Body of pancreas (tissue), 4 donors: ENCODE results near the gene DIS3L2. TPM values are rescaled to one million over a fixed set of nuclear protein-coding genes. Genes with fewer than 3 reads are reported as not detected.
"Not testable (repeated sequence)": the region's sequence is repeated elsewhere in the genome, so short reads cannot be mapped to it uniquely, and the experiment has no call there.

Experiments used
- ATAC-seq: fragments of 150-250 bp; one replicate; pipeline ENCODE4 v1.9.1; 2016
- DNase-seq, 4 donors: peaks; one replicate each; pipeline ENCODE4 v3.0.0-alpha.2; 2019
- H3K27ac ChIP-seq, 4 donors: fragments of 200-600 bp; sonication (generic); 1 replicate in 3 of 4; 2 replicates in 1 of 4; pipeline versions ENCODE4 v1.5.1 to v1.6.1; 2016 to 2019; ENCODE audit warnings: mild to moderate bottlenecking in 1 of 4, mixed read lengths in 1 of 4, moderate library complexity in 1 of 4
- H3K27me3 ChIP-seq, 2 donors: fragments of 200-600 bp; sonication (generic); one replicate each; pipeline ENCODE4 v1.6.0; 2016; ENCODE audit warnings: mild to moderate bottlenecking in 1 of 2
- H3K36me3 ChIP-seq, 2 donors: fragments of 200-600 bp; sonication (generic); replicated peaks in 1 of 2; 2 replicates each; pipeline ENCODE4 v1.5.1; 2016; ENCODE audit warnings: low read depth in 2 of 2; ENCODE audit not compliant: insufficient read depth in 1 of 2
- H3K4me1 ChIP-seq: fragments of 200-600 bp; sonication (generic); one replicate; pipeline ENCODE4 v1.6.0; 2016
- H3K4me3 ChIP-seq, 2 donors: fragments of 200-600 bp; sonication (generic); 1 replicate in 1 of 2; 2 replicates in 1 of 2; pipeline ENCODE4 v1.5.1; 2016 to 2019
- H3K9me3 ChIP-seq, 3 donors: fragments of 200-600 bp; sonication (generic); 1 replicate in 2 of 3; 2 replicates in 1 of 3; pipeline ENCODE4 v1.5.1; 2016
- POLR2A ChIP-seq, 3 donors: fragments of 450-650 bp; IDR thresholded peaks; one replicate each; pipeline ENCODE4 v1.6.1; 2016; ENCODE audit warnings: antibody characterized with exemption in 3 of 3, mild to moderate bottlenecking in 2 of 3
- WGBS, 2 donors: methylation state at CpG; one replicate each; pipeline ENCODE4 v1.1.5; 2017; 5-methylcytosine and 5-hydroxymethylcytosine counted together
- intact Hi-C: fragments of 100-400 bp; cut with DNase I; formaldehyde crosslinking; loops from one replicate; pipeline ENCODE4 v1.15.1; 2023
- total RNA-seq, 2 donors: library from RNA; depleted of rRNA; stranded (reverse); fragments of >200 nt; gene quantifications; one replicate each; pipeline ENCODE4 v1.1.0, GENCODE V29; 2016
- TF ChIP-seq, protein P1 (sequence below), 7 experiments: fragments of 450-650 bp in 4 of 7; fragments of 200-600 bp in 3 of 7; sonication (generic) in 3 of 7; IDR thresholded peaks; one replicate each; pipeline ENCODE4 v1.5.1; 2016 to 2019; ENCODE audit warnings: antibody characterized with exemption in 7 of 7

DIS3L2 gene
- total RNA-seq, 2 donors from 2014 or later, result 27.8 to 113 TPM

DNA sequence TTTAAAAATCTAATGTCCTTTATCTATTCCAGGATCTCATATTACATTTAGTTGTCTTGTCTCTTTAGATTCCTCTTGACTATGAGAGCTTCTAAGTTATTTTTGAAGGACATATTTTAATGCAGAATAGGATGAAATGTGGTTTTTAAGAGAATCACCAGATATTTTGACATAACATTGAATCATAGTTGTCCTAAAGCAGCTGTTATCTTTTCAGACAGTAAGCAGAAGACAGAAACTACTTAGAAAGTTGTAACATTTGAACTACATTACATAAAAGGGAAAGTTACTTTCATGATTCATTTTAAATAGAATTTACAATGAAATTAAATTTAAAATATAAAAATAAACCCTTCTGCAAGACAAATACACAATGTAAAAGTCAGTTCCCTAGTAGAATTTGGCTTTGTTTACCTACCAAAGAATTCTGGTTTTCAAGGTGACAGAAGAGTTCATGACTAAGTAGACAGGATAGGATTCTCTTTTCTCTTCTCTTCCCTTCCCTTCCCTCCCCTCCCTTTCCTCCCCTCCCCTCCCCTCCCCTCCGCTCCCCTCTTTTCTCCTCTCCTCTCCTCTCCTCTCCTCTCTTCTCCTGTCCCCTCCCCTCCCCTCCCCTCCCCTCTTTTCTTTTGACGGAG lies 186.0 kb downstream of the DIS3L2 start:
- intact Hi-C loops, result no loop called here
- no peaks in the 10 kb centered on the region for H3K27me3 ChIP-seq
- H3K4me3 ChIP-seq, result no peak overlapping the region
- H3K27ac ChIP-seq, result no peak overlapping the region
- no peaks in the 10 kb centered on the region for H3K4me1 ChIP-seq
- TF ChIP-seq, protein P1, sequence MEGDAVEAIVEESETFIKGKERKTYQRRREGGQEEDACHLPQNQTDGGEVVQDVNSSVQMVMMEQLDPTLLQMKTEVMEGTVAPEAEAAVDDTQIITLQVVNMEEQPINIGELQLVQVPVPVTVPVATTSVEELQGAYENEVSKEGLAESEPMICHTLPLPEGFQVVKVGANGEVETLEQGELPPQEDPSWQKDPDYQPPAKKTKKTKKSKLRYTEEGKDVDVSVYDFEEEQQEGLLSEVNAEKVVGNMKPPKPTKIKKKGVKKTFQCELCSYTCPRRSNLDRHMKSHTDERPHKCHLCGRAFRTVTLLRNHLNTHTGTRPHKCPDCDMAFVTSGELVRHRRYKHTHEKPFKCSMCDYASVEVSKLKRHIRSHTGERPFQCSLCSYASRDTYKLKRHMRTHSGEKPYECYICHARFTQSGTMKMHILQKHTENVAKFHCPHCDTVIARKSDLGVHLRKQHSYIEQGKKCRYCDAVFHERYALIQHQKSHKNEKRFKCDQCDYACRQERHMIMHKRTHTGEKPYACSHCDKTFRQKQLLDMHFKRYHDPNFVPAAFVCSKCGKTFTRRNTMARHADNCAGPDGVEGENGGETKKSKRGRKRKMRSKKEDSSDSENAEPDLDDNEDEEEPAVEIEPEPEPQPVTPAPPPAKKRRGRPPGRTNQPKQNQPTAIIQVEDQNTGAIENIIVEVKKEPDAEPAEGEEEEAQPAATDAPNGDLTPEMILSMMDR (IDR thresholded peaks at IDR 0.05), result no peak
- TF ChIP-seq POLR2A (IDR thresholded peaks at IDR 0.05), result no peak
- 96 to 100% methylated on average over 1 to 2 of the region's 2 CpGs for WGBS, 2 donors
- no peaks in the 10 kb centered on the region for H3K36me3 ChIP-seq
- H3K9me3 ChIP-seq, result no peaks in the 10 kb centered on the region
- ATAC-seq, result no peak
- DNase-seq, result no peak

DNA sequence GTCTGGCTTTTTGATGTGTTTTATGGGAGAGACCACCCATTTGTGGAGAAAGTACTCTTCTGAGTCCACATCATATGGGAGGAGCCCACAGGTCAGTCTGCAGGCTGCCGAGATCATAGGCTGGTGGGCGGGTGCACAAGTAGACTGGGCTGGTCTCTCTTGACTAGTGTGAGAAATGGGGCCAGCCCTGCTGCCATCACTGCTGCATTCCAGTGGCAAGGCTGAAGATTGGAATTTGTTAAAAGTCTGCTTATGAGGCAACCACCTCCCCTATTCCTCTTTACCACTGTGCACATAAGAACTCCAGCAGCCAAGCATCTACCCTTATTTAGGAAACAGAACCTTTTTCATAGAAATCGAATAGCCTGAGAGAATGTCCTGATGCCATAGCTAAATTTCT lies 200.7 kb downstream of the DIS3L2 start:
- intact Hi-C loops, result no loop called here
- Histone ChIP-seq H3K9me3 (no peaks in the 10 kb centered on the region), H3K4me3 (no peak overlapping the region), H3K27me3 (no peaks in the 10 kb centered on the region), H3K27ac (no peak overlapping the region), H3K36me3 (no peaks in the 10 kb centered on the region), H3K4me1 (no peaks in the 10 kb centered on the region)
- no peak for TF ChIP-seq POLR2A (IDR thresholded peaks at IDR 0.05)
- TF ChIP-seq, protein P1 (IDR thresholded peaks at IDR 0.05), result no peak
- 90 to 96% methylated on average over 3 of the region's 3 CpGs for WGBS, 2 donors
- no peak for DNase-seq
- ATAC-seq, result no peak

DNA sequence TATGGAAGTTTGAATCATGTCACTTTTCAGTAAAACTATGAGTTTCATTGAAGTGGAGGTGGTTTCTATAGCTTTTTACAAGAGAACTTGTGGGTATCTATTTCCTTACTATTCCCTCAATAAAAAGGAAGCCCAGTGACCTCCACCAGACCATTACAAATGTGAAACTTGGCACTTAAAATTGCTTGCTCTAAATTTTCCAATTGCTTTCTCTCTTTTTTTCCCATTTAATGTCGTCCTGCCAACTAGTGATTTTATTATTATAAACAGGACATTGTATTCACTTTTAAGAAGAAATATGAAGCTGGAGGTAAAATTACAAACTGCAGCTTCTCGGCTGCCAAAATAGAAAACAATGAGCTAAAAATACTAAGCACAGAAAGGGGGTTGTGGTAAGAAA lies 208.9 kb downstream of the DIS3L2 start:
- H3K27ac ChIP-seq, result peak overlapping the region in 2 of 4 donors; percentile 5 to 16
- no peak for ATAC-seq
- DNase-seq, result no peak

DNA sequence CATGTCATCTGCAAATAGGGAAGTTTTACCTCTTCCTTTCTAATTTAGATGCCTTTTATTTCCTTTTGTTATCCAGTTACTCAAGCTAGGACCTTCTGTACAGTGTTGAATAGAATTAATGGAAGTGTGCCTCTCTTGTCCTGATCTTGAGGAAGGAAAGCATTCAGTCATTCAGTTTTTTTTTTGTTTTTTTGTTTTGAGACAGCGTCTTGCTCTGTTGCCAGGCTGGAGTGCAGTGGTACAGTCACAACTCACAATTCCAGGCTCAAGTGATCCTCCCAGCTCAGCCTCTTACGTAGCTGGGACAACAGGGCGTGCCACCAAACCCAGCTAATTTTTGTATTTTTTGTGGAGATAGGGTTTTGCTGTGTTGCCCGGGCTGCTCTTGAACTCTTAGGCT lies 213.1 kb downstream of the DIS3L2 start:
- intact Hi-C loops, result no loop called here
- no peaks in the 10 kb centered on the region for H3K9me3 ChIP-seq
- no peaks in the 10 kb centered on the region for H3K36me3 ChIP-seq
- DNase-seq (no peak), ATAC-seq (no peak)
- WGBS, 2 donors, result 88 to 93% methylated on average over 4 of the region's 4 CpGs
- no peak for TF ChIP-seq POLR2A (IDR thresholded peaks at IDR 0.05)
- TF ChIP-seq, protein P1 (IDR thresholded peaks at IDR 0.05), result no peak
- no peak overlapping the region for H3K27ac ChIP-seq
- H3K4me1 ChIP-seq, result peaks cover 17% of the 10 kb centered on the region
- no peaks in the 10 kb centered on the region for H3K27me3 ChIP-seq
- H3K4me3 ChIP-seq, result no peak overlapping the region

More for the DNA sequence above, 208.9 kb downstream of the DIS3L2 start:
- no peak for TF ChIP-seq POLR2A (IDR thresholded peaks at IDR 0.05)
- TF ChIP-seq, protein P1 (IDR thresholded peaks at IDR 0.05), result no peak
- 32 to 33% methylated on average over 2 of the region's 2 CpGs for WGBS, 2 donors
- H3K4me1 ChIP-seq, result peaks cover 17% of the 10 kb centered on the region
- H3K9me3 ChIP-seq, result no peaks in the 10 kb centered on the region
- H3K27me3 ChIP-seq, result no peaks in the 10 kb centered on the region
- no peaks in the 10 kb centered on the region for H3K36me3 ChIP-seq
- intact Hi-C loops, result no loop called here
- no peak overlapping the region for H3K4me3 ChIP-seq

DNA sequence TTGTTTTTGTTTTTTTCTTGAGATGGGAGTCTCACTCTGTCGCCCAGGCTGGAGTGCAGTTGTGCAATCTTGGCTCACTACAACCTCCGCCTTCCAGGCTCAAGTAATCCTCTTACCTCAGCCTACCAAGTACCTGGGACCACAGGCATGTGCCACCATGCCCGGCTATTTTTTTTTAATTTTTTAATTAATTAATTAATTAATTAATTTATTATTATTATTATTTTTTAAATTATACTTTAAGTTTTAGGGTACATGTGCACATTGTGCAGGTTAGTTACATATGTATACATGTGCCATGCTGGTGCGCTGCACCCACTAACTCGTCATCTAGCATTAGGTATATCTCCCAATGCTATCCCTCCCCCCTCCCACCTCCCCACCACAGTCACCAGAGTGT lies 215.1 kb downstream of the DIS3L2 start:
- H3K9me3 ChIP-seq, H3K4me1 ChIP-seq, H3K4me3 ChIP-seq, H3K36me3 ChIP-seq, H3K27ac ChIP-seq, intact Hi-C loops, ATAC-seq, H3K27me3 ChIP-seq, DNase-seq: not testable (repeated sequence)
- 96 to 97% methylated on average over 4 to 5 of the region's 5 CpGs for WGBS, 2 donors
